Panc1 (cell line): Measurements from ENCODE around the gene PLCB1.

ENCODE experiments used
- POLR2AphosphoS5 ChIP-seq: IDR thresholded peaks from 2 replicates; pipeline ENCODE4 v1.6.1; 2012; ENCODE audit warnings: mild to moderate bottlenecking, low read depth, low read length, moderate library complexity
- TCF7L2 ChIP-seq: IDR thresholded peaks from 2 replicates; pipeline ENCODE4 v1.6.1; 2011; ENCODE audit warnings: mild to moderate bottlenecking, low read depth, low read length, inconsistent platforms
- TF ChIP-seq, protein P1 (sequence below): fragments of 450-650 bp; IDR thresholded peaks from 2 replicates; pipeline ENCODE4 v1.5.1; 2017; ENCODE audit warnings: mild to moderate bottlenecking
- TF ChIP-seq, protein P2 (sequence below), 2 experiments: IDR thresholded peaks; 2 replicates each; pipeline ENCODE4 v1.6.1; 2011 to 2012; ENCODE audit warnings: low read depth in 2 of 2, control low read depth in 1 of 2, low read length in 1 of 2, mild to moderate bottlenecking in 1 of 2, moderate library complexity in 1 of 2; ENCODE audit not compliant: insufficient read depth in 1 of 2

DNA sequence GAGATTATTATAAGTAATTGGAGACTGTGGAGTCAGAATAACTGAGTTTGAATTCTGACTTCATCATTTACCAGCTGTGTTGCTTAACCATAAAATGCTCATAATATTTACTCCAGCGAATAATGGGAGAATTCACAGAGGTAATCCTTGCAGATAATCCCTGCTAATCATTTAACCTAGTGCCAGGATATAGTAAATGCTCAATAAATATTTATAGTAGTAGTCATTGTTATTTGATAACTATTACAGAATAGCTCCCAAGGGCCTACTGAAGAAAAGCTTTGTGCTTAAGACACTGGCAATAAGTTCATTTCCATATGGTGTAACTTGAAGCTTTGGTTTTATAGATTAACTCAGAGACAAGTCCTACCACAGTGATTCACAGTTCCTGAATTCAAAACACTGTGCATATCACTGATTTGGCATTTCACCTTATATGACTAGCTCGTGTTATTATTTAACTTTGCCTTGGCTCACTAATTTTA is 728.0 kb downstream of the PLCB1 start:
- TF ChIP-seq, protein P1, sequence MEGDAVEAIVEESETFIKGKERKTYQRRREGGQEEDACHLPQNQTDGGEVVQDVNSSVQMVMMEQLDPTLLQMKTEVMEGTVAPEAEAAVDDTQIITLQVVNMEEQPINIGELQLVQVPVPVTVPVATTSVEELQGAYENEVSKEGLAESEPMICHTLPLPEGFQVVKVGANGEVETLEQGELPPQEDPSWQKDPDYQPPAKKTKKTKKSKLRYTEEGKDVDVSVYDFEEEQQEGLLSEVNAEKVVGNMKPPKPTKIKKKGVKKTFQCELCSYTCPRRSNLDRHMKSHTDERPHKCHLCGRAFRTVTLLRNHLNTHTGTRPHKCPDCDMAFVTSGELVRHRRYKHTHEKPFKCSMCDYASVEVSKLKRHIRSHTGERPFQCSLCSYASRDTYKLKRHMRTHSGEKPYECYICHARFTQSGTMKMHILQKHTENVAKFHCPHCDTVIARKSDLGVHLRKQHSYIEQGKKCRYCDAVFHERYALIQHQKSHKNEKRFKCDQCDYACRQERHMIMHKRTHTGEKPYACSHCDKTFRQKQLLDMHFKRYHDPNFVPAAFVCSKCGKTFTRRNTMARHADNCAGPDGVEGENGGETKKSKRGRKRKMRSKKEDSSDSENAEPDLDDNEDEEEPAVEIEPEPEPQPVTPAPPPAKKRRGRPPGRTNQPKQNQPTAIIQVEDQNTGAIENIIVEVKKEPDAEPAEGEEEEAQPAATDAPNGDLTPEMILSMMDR = no peak
- TF ChIP-seq, protein P2, sequence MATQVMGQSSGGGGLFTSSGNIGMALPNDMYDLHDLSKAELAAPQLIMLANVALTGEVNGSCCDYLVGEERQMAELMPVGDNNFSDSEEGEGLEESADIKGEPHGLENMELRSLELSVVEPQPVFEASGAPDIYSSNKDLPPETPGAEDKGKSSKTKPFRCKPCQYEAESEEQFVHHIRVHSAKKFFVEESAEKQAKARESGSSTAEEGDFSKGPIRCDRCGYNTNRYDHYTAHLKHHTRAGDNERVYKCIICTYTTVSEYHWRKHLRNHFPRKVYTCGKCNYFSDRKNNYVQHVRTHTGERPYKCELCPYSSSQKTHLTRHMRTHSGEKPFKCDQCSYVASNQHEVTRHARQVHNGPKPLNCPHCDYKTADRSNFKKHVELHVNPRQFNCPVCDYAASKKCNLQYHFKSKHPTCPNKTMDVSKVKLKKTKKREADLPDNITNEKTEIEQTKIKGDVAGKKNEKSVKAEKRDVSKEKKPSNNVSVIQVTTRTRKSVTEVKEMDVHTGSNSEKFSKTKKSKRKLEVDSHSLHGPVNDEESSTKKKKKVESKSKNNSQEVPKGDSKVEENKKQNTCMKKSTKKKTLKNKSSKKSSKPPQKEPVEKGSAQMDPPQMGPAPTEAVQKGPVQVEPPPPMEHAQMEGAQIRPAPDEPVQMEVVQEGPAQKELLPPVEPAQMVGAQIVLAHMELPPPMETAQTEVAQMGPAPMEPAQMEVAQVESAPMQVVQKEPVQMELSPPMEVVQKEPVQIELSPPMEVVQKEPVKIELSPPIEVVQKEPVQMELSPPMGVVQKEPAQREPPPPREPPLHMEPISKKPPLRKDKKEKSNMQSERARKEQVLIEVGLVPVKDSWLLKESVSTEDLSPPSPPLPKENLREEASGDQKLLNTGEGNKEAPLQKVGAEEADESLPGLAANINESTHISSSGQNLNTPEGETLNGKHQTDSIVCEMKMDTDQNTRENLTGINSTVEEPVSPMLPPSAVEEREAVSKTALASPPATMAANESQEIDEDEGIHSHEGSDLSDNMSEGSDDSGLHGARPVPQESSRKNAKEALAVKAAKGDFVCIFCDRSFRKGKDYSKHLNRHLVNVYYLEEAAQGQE (IDR thresholded peaks at IDR 0.05; ENCODE audit: insufficient read depth in 1 of 2, low read depth in 2 of 2, low read length in 1 of 2) = no peak
- TF ChIP-seq POLR2AphosphoS5 (no peak), TCF7L2 (no peak)
